Left ventricle myocardium inferior (tissue), 1 donor: ENCODE measurements around the gene RHOF. TPM values are rescaled to one million over a fixed set of nuclear protein-coding genes. Genes with fewer than 3 reads are reported as not detected.

ENCODE experiments used
- DNase-seq: peaks from one replicate; pipeline ENCODE4 v3.0.0-alpha.2; 2020
- H3K27ac ChIP-seq: fragments of 200-600 bp; replicated peaks from 2 replicates; pipeline ENCODE4 v1.8.0; 2021
- H3K27me3 ChIP-seq: fragments of 200-600 bp; 2 replicates; pipeline ENCODE4 v1.8.0; 2021; ENCODE audit warnings: low read depth
- H3K36me3 ChIP-seq: fragments of 200-600 bp; 2 replicates; pipeline ENCODE4 v1.8.0; 2021
- H3K4me1 ChIP-seq: fragments of 200-600 bp; 2 replicates; pipeline ENCODE4 v1.8.0; 2021
- H3K4me3 ChIP-seq: fragments of 200-600 bp; 2 replicates; pipeline ENCODE4 v1.8.0; 2021; ENCODE audit warnings: mild to moderate bottlenecking, moderate library complexity
- H3K9me3 ChIP-seq: fragments of 200-600 bp; replicated peaks from 2 replicates; pipeline ENCODE4 v1.8.0; 2021
- CTCF ChIP-seq: fragments of 200-600 bp; IDR thresholded peaks from 2 replicates; pipeline ENCODE4 v1.8.0; 2021; ENCODE audit warnings: antibody characterized with exemption, mild to moderate bottlenecking, borderline replicate concordance
- intact Hi-C: fragments of 100-400 bp; cut with micrococcal nuclease; formaldehyde crosslinking; loops from one replicate; pipeline ENCODE4 v1.11.0; 2022
- total RNA-seq: library from RNA; stranded (reverse); fragmentation: NEBNext Ultra II Directional; extraction: Animal tissue kit (Norgen Biotek cat#: 25700); gene quantifications from one replicate; pipeline ENCODE4 v1.2.1, GENCODE V29; 2021
- donor health status: DM: no; HTN: yes; CAD: no; lungs with severe emphysema.

The RHOF gene
- total RNA-seq, 1 donor from 2014 or later, result 44.3 TPM

DNA sequence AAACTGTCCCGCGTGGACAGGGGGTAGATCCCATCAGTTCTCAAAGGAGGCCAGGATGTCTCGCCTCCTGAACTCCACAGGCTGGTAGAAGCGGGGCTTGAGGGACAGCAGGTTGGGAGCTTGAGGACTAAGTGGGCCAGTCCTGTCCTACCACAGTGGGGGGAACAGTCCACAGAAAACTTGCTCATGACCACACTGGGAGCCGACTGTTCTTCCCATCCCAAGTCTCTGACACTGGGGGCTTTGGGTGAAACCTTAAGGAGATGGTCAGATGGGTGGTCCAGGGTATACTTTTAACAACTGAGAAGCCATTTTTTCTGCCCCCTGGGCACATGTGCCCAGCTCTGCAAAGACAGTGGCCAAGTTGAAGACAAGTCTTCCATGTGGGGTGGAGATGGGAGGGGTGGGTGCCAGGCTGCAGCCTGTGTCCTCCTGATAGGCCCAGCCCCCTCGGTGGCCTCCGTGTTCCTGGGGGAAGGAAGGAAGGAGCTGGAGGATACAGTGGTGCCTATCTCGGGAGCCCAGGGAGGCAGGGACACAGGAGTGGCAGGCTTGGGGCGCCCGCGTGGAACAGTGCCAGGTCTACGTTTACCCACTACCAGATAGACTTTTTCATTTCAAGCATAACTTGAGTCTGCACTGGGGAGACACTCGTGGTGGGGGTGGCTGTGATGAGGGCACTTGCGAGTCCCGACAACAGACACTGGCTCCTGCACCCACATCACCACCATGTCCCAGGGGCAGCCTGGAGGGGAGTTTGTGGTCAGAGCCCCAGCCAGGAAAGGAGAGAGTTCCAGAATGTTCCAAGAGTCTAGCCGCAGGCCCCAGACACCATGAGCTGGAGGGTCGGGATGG is 14.7 kb downstream of the RHOF start:
- no peak for DNase-seq
- no peaks in the 10 kb centered on the region for H3K27me3 ChIP-seq
- TF ChIP-seq CTCF, result no peak
- peaks cover 17% of the 10 kb centered on the region for H3K36me3 ChIP-seq
- intact Hi-C loops, result no loop called here
- no peak overlapping the region for H3K4me3 ChIP-seq
- no peak overlapping the region for H3K27ac ChIP-seq
- peaks cover 42% of the 10 kb centered on the region for H3K4me1 ChIP-seq
- no peaks in the 10 kb centered on the region for H3K9me3 ChIP-seq

DNA sequence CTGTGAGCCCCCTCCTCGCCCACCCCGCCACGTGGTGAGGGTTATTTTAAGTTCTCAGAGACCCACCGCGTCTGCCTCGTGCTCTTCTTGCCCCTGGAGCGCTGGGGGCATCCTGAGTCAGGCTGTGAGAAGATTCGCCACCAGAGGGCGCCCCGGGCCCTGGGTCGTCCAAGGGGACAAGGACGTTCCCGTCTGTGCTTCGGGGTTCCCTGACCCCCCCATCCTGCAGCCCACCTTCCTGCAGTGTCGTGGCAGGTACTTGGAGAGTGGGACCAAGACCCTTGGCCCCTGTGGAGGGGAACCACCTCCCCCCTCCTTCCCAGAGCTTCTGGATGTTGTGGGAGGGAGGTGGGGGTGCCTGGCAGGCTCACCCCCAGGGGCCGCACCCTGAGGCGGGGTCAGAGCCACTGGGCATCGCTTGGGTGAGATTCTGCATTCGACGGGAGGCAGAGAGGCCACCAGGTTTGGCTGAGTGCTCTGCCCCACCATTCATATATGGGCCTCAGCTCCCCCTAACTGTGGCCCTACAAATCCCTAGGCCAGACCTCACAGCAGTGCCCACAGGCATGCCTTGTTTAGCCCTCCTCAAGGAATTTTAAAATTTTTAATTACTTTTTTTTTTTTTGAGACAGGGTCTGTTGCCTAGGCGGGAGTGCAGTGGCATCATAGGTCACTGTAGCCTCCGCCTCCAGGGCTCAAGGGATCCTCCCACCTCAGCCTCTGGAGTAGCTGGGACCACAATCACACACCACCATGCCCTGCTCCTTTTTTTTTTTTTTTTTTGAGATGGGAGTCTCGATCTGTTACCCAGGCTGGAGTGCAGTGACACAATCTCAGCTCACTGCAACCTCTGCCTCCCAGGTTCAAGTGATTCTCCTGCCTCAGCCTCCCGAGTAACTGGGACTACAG is 17.0 kb downstream of the RHOF start:
- peak; percentile 83 for DNase-seq
- H3K27ac ChIP-seq, result peak overlapping the region; percentile 42
- H3K27me3 ChIP-seq, result no peaks in the 10 kb centered on the region
- peaks cover 51% of the 10 kb centered on the region for H3K4me1 ChIP-seq
- intact Hi-C loops, result no loop called here
- no peak overlapping the region for H3K4me3 ChIP-seq
- peak; percentile 88 for TF ChIP-seq CTCF
- H3K36me3 ChIP-seq, result peaks cover 17% of the 10 kb centered on the region
- no peaks in the 10 kb centered on the region for H3K9me3 ChIP-seq

DNA sequence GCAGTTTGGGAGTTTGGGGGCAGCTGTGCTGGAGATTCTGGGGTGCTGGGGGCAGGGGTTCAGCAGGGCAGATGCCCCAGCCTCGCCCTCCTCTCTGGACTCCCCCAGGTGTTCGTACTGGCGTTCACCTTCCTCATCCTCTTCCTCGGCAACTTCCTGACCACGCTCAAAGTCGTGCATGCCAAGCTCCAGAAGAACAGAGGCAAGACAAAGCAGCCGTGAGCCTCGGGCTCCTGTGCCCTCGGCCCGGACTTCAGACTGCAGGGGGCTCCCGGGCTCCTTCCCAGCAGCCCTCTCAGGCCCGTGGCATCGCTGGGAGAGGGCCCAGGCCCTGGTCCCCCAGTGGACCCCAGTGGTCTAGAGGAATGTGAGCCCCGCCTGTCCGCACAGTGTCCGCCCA is 18.0 kb downstream of the RHOF start:
- peaks cover 17% of the 10 kb centered on the region for H3K36me3 ChIP-seq
- no peak for TF ChIP-seq CTCF
- peak overlapping the region; percentile 42 for H3K27ac ChIP-seq
- no peaks in the 10 kb centered on the region for H3K9me3 ChIP-seq
- no peak overlapping the region for H3K4me3 ChIP-seq
- H3K27me3 ChIP-seq, result no peaks in the 10 kb centered on the region
- peaks cover 55% of the 10 kb centered on the region for H3K4me1 ChIP-seq
- no peak for DNase-seq
- intact Hi-C loops, result no loop called here

GRCh38 chr12:121774968-121775474 is 18.5 kb downstream of the RHOF start:
- no peak for DNase-seq
- H3K27ac ChIP-seq, result no peak overlapping the region
- H3K36me3 ChIP-seq, result peaks cover 13% of the 10 kb centered on the region
- peaks cover 60% of the 10 kb centered on the region for H3K4me1 ChIP-seq
- intact Hi-C loops, result loop anchor here (5.0 kb wide), 1 partner anchor 78 kb away; no protein-coding TSS in a partner anchor
- no peak overlapping the region for H3K4me3 ChIP-seq
- no peaks in the 10 kb centered on the region for H3K9me3 ChIP-seq
- TF ChIP-seq CTCF, result no peak
- no peaks in the 10 kb centered on the region for H3K27me3 ChIP-seq

DNA sequence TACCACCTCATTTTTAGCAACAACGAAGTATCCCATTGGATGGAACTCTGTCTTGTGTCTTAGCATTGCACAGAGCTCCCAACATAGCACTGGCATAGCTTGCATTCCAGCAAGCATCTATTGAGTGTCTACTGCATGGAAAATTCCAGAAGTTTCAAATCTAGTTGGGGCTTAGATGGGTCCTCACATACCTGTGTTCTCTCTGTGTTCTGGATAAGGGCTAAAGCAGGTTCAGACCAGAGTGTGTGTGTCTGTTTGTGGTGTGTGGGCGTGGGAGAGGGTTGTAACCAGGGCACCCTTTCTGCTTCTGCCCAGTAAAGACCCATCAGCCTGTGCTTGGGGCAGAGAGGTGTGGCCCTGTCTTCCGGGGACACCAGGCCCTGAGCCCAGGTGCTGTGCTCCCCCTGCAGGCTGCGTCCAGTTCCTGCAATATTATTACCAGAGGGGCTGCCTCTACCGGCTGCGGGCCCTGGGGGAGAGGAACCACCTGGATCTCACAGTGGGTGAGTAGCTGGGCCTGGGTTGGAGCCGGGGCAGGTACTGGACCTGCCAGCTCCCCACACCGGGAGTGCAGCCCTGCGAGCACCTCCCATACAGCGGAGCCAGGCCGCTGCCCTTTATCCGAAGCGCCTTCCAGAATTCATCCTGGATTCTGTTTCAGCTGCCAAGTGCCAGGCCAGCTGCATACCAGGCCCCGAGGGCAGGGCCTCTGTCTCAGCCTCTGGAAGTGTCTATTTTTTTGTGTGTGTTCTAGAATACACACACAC is 20.3 kb downstream of the RHOF start:
- peak; percentile 58 for DNase-seq
- Histone ChIP-seq H3K4me1 (peaks cover 77% of the 10 kb centered on the region), H3K27ac (peak overlapping the region; percentile 73), H3K4me3 (peak overlapping the region; percentile 15), H3K36me3 (no peaks in the 10 kb centered on the region), H3K9me3 (no peaks in the 10 kb centered on the region), H3K27me3 (no peaks in the 10 kb centered on the region)
- peak; percentile 84 for TF ChIP-seq CTCF
- intact Hi-C loops, result loop anchor here (5.0 kb wide), 1 partner anchor 76 kb away; no protein-coding TSS in a partner anchor
